ENCODE results near the gene DMD.

GRCh38 chrX:31988975-31989374 is 1222.4 kb downstream of the DMD start:
- TF ChIP-seq CTCF (IDR thresholded peaks at IDR 0.05; ENCODE audit: control extremely low read depth in 1 of 3, insufficient read depth in 1 of 3, low read depth in 1 of 3, low read length in 3 of 3) (peak in 1 of 3 experiments; percentile 21; a peak in 1 of 4 replicates), EP300 (IDR thresholded peaks at IDR 0.05; ENCODE audit: borderline replicate concordance in 1 of 2, low read depth in 2 of 2, low read length in 2 of 2) (no peak)

Measured in H1 (cell line).